ENCODE data around the gene CPA2.

Gene CPA2

DNA sequence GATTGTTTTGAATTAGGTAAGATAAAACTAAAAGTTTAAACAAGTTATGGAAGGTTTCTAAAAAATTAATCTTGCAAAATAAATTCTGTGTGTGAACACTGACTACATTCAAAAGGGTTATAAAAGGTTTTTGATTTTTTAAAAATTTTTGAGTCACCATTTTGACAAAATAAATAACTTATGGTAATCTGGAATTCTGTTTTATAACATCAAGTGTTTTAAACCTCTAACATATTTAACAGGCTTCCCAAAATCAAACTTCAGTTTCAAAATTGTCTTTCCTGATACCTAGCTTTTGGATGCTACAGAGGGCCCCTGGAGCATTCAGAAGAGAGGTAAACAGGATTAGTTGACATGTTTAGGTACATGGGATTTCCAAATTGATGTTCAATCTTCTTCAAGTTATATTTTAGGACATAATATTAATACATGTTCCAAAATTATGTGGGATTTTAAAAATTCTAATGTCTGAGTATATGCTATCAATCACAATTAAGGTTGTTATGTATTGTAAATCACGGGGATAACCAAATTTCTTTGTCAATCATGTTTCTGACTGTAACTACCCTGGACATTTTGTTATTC, 8.1 kb upstream of the CPA2 start:
- no peak for DNase-seq

DNA sequence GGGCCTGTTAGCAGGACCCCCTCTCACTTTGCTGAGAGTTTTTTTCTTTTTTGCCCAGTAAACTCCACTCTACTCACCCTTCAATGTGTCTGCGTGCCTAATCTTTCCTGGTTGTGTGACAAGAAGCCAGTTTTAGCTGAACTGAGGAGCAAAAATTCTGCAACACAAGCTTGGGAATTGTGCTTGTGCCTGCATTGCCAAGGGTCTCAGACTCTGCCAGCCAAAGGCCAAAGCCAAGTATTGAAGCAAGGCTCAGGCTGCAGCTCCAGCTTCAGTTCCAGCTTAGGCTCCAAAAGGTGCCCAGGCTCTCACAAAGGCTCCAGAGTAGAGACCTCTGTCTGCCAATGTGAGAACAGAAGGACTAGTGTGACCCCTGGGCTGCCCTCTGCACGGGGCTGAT, 4.2 kb upstream of the CPA2 start:
- no peak for DNase-seq

DNA sequence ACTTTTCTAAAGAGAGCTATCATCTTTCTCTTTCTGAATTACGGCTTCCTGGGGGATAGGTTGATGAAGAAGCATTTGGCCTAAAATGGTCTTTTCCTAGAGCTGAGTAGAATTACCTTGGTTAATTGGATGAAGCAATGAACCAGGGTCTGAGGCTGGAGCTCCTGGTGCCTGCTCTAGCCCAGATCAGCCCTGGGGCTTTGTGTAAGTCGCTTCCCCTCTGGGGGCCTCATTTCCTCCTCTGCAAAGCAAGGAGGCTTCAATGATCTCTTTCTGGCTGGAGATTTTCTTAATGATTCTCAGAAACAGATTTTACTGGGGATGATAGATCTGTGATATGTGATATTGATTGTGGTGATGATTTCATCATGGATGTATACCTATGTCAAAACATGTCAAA, 3.5 kb upstream of the CPA2 start:
- no peak for DNase-seq

DNA sequence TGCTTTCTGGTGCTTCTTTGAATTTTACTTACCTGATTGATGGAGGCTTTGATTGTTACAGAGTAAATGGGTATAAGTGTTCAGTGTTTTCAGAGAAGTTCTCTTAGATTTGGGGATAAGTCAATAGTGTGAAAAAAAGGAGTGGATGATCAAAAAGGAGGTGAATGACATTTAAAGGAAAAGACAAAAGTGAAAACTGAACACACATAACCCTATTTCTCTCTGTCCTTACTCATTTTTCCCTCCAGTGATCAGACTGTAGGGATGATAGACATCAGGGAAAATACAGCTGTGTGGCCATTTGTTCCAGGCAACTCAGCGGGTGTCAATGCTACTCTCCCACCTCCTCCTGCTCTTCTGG, 278 bp downstream of the CPA2 start:
- no peak for DNase-seq

DNA sequence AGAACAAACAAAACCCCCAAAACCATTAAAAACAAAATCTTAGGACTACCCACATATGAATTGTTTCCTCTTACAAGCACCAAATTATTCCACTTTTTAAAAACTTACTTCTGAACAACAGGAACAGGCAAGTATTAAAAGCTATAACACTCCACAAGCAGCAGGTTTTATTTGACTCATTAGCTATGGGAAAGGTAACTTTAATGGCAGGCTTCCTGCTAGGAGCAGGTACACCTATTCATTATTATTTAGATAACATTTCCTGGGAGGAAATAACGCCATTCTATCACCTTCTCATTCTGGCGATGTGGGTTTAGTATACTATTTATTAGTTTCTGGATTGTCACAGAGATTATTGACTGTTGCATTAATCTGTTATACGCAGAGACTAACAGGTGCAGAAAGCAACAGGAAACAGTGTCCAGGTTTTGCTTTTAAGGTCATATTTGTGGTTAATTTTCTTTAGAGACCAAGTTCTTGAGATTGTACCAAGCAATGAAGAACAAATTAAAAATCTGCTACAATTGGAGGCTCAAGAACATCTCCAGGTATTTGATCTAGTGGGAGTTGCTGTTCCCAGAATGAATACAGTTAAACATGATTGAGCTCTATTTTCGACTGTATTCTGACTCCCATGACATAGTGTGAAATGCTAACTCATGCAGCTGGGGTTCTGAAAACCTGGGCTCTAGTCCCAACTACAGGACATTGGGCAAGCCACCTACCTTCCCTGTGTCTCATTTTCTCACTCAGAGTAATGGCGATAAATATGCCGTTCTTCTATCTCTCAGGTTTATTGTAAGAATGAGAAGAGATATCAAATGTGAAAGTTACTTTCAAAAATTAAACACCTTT, 2.0 kb downstream of the CPA2 start:
- DNase-seq, result no peak

DNA sequence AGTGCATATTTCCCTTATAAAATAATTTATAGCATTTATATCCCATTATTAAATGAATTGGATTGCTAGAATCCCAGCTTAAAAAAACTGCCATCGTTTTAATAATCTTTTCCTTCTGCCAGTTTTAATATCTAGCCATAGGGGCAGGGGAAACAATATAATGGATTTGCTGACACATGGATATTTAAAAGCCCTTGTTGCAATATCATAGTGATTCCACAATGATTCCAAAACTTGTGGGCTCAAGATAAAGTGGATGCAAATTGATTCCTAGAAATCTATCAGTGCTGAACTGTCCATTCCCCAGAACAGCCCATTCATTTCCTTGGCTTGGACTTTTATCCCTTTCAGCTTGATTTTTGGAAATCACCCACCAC, 2.6 kb downstream of the CPA2 start:
- DNase-seq, result no peak

DNA sequence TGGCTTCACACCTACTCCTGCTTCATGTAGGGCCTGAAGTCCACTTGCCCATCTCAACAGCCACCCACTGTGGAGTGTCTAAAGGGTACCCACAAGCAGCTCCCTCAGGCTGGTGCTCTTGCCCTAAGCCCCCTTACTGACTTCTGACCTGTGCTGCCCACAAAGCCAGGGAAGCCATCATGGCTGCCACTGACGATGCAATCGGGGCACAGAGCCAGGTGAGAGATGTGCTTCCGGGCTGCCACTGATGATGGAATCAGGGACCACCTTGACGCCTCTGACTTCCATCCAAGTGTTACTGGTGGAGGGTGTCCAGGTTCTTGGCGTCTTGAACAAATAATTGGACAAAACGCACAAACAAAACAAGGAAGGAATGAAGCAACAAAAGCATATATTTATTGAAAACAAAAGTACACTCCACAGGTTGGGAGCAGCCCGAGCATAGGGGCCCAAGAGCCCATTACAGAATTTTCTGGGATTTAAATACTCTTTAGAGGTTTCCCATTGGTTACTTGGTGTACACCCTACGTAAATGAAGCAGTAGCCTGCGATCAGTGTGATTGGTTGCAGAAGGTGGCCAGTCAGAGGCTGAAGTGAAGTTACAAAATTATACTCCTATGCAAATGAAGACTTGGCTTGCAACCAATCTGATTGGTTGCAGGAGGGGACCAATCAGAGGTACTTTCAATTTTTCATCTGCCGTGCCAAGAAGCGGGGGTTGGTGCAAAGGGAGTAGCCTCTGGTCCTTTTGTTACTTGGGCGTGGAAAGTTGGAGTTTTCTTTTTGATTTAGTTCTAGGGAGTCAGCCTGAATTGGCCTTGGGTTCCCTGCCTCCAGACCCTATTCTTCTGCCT, 4.5 kb downstream of the CPA2 start:
- no peak for DNase-seq

DNA sequence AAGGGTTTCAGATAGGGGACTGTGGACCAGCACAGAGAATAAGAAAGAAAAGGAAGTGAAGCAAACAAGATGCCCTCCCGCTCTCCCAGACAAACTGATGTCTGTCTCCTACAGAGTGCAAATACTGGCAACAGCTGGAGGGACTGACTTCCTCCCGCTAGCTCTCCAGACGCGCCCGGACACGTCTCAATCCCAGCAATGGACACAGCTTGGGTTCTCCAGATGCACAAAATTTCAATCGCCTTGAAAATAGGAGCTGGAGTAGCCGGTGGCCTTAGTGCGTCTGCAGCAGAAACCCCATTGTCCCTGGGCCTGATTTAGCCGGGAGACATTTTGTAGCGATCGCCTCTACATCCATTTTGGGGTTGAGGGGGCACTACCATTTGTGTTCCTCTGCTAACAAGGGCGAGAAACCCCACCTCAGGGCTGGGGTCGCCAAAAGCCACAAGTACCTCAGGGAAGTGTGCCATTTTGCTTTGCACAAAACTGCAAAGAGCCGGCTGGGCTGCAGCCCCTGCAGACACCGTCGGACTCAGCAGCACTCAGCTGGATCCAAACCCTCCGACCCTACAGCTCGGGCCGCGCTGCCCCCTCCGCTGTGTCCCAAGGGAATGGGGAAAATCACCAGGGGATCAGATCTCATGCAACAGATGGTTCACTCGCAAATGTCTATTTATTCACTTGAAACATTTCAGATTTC, 5.9 kb downstream of the CPA2 start:
- DNase-seq, result no peak

DNA sequence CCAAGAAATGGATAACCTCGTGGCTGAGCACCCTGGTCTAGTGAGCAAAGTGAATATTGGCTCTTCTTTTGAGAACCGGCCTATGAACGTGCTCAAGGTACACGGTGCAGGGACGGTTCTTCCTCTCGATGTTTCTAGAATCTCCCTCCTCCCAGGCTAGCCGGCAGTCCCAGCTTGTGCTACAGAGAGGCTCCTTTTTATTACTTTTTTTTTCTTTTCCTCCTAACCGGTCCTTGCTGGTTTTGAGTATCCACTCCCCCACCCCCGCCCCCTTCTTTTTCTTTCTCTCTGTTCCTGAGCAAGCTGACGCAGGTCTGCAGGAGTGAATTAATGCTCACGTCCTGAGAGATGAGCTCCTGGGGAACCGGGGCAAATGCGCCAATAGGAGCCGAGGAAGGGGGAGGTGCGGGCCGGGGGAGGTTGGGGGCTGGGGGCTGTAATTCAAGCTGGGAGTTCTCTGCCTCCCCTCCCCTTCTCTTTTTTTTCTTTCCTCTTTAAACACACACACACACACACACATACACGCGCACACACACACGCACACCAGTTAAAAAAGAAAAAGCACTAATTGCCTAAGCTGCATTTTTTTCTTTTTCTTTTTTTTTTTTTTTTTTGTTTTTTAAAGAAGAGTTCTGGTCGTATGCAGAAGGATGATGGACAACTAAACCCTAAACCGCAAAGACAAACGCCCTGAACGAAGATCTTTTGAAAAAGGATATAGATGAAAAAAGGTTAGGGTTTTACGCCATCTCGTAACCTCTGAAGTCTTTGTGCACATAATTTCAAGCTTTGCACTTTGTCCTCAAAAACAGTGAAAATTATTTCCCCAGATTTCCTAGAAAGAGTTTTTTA, 6.6 kb downstream of the CPA2 start:
- no peak for DNase-seq

DNA sequence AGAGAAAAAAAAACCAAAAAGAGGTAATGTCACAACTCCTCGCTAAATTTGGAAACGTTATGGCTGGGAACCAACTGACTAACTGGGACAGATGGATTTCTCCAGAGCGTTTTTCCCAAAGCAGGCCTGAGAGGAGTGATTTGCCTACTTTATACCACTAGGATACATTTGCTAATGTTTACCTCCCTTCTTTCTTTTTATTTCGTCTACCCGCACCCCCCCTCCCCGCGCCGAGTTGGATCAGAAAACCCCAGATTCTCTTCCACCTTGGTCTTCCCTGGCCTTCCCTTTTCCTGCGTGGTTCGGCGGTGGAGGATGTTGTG, 7.2 kb downstream of the CPA2 start:
- DNase-seq, result no peak

DNA sequence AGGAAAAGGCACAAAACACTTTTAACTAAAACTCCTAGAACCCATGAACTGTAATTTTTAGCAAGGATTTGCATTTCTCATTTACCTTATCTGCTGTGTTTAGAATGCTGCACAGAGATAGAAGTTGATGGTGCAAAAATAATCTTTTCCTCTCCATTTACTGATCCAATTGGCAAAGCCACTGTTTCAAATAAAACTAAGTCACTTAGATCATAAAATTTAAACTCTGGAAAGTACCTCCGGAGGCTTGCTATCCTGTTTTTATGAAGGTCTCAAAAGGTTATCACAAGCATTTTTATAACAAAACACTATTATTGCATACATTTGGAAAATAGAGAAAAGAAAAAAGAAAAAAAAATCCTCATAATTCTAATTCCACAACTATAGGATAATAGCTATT, 7.6 kb downstream of the CPA2 start:
- no peak for DNase-seq

DNA sequence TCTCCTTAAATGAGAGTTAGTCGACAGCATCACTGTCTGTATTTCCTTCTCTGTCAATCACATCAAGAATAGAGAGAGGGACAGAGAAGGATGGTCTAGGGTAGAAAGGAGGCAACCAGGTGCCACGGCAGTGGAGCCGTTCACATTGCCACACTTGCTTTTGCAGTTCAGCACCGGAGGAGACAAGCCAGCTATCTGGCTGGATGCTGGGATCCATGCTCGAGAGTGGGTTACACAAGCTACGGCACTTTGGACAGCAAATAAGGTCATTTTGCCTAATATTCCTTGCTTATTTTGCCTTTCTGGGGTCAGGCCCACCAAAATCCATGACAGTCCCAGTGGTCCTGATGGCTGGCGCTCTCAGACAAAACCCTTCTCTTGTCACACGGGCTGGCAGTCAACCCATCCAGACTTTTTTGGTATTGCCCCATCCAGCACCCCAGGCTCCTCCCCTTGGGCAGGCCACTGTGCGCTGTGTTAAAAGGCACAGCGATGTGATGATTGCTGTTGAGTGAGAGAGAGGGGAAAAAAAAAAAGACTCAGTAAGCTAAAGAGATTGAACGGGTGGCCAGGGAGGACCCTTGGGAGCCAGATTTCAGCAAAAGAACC, 8.4 kb downstream of the CPA2 start:
- DNase-seq, result no peak

DNA sequence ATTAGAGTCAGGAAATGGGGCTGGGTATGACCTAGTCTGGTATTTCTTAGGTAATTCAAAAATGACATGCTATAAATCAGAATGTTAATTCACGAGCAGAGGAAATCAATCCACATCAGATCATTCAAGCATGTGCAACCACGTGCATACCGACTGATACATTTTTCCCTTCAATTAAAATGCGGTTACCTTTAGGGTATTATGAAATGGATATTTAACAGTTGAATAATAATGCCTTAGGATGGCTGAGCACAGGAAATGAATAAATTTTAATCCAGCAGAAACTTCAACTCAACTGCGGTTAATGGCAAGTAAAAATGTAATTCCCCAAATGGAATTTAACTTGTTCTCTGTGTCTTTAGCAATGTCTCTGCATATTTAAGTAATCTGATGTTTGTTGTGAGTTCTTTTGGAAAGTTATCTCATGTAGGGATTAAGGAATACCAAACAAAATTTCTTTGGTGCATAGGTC, 9.2 kb downstream of the CPA2 start:
- peak; percentile 79 for DNase-seq

DNA sequence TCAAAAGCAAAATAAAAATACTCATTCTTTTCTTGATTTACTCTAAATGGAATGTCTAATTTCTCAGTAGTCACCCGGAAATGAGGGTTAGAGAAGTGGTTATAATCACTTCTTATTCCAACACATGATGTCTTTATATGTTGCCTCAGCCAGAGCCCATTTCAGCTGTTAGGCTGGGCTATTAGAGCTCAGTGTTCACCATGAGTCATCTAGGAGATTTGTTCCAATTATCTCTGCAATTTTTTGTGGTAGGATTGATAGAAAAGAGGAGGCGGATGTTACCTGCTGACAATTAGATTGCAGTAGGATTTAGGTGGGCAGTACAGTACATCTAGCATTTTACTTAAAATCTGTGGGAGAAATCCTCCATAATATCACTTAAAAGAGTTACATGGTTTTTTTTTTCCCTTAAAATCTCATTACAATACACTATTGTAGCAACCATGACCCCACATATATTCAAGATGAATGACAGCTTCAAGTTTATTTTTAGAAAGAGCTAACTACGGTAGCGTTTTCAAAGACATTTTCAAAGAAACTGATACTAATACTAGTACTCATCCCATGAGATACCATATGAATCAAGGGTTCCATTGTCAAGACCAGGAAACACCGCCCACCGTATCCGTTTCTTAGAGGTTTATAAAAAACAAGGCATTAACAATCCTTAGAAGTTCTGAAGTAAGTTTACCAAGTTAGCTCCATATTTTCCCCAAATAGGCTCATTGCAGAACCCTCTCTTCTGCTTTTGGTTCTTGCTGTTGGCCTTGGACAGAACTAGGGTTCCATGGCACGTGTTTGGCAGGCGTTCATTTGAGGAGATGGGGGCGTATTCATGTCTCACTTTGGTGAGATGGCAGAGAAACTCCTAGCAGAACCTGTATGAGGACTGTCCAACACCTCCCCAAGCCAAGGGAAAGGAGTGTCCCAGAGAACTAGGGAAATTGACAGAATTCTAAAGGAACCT, 10.4 kb downstream of the CPA2 start:
- peak; percentile 76 for DNase-seq

DNA sequence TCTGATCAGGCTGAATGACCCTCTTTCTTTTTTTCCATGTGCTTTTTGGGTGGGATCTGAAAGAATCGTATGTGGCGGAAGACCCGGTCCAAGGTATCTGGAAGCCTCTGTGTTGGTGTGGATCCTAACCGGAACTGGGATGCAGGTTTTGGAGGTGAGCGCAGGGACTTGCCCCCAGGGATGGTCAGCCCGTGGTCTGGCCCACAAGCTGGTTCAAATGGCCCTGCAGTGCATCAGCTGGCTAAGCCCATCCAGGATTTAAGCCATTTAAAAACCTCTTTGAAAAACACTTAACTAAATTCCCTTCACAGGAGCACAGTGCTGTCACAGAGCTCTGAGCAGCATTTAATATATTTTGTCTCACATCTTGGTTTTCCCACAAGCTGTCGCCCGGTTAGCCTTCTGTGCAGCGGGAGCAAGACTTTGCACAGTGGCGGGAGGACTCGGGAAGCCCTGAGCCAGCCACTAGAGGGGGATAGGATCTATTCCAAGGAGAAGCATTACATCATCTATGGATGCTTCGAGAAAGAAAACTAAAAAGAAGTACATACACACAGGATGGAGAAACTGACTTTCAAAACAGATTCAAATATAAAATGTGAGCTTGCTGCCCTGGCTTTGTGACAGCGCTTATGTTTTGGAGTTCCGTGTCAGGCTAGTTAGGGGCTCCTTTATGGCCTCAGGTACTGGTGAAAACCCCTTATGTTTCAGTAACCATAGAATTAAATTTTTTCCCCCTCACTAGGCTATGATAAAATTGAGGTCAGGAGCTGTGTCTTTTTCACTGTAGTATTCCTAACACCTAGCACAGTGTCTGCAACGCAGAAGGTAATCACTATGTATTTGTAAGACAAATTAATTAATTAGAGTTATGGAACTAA, 11.3 kb downstream of the CPA2 start:
- DNase-seq, result peak; percentile 62

DNA sequence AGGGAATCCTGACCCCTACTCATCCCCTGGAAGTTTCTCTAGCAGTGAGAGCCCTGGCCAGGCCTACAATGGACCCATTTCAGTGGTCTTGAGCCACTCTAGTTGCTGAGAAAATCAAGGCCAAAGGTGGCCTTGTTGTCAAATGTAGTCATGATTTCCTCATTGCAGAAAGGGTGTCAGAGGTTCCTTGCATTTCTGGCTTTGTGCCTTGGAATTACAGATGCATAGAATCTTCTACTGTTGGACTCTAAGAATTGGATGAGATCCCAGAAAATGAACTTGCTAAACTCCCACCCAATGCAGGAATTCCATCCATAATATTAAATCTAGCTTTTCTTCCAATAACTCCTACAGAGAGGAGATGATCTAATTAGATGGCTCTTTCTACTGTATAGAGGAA, 12.2 kb downstream of the CPA2 start:
- DNase-seq, result peak; percentile 91

DNA sequence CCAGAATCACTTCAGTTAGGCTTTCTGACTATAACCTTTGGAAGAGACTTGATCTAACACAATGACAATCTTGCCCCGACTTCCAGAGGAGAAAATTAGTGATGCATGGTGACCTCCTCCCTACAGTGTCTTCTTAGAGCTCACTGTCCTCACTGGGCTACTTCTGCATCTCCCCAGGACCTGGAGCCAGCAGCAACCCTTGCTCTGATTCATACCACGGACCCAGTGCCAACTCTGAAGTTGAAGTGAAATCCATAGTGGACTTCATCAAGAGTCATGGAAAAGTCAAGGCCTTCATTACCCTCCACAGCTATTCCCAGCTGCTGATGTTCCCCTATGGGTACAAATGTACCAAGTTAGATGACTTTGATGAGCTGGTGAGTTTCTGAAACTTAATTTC, 12.6 kb downstream of the CPA2 start:
- no peak for DNase-seq

DNA sequence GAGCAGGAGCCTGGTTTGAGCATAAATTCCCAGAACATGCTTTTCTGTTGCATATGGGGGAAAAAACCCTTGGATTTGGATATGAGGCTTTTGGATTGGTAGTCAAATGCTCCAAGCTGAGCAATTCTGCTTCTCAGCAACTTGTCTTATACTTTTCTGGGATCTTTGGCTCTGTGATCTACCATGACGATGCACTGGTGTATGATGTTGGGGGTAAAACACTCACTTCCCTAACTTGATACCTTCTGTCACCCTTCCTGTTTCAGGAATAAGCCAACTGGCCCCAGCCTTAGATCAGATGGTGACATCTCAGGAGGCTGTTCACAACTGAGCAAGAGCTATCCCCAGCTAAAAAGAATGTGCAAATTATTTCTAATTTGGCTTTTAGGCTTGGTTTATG, 13.2 kb downstream of the CPA2 start:
- no peak for DNase-seq

DNA sequence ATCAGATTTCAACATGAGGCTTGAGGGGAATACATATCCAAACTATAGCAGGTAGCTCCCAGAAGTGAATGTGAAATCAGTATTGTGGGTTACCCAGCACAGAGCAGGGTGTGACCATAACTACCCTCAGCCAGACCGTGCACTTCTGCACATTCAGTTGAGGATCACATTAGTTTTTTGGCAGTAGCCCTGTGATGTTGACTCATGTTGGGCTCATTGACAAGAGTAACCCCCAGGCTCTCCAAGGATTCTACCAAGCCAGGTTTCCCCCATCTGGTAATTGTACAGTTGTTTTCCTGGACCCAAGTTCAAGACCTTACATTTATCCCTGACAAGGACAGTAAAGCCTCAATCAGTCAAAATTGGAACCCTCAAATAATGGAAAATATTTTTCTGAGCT, 14.6 kb downstream of the CPA2 start:
- DNase-seq, result peak; percentile 65

DNA sequence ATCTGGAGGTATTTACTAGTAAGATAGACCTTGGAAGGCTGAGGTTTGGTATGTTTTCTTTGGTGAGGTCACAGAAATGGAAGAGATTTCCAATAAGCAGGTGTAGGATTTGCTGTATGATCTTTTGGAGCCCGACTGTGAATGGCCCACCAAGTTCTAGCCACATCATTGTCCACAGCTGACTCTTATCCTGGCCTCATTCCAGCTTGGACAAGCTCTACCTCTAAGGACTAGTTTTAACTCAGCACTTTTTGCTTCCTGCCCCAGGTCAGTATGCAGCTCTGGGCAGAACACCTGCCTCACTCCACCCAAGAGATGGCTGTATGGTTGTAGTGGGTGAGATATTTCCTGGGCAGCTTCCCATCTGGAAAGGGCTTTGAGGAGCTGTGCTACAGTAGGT, 20.2 kb downstream of the CPA2 start:
- DNase-seq, result peak; percentile 41

Measured in NCI-H226 (cell line).